ENCODE results near the gene SIRPD.

SIRPD gene

DNA sequence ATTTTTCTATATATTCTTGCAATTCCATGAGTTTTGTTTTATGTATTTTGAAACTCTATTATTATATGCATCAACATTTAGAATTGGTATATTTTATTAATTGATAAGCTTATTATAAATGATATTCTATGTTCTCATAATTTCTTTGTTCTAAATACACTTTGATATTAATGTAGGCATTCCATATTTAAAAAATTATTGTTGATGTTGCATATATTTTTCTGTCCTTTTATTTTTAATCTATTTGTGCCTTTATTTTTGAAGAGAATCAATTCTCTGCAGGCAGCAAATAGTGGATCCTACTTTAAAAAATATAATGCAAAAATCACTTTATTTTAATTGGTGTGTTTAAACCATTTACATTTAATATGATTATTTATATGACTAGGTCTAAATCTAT, 29.6 kb downstream of the SIRPD start:
- DNase-seq: no peak
- no peaks in the 10 kb centered on the region for H3K36me3 ChIP-seq
- no peak overlapping the region for H3K27ac ChIP-seq
- TF ChIP-seq, protein P1, sequence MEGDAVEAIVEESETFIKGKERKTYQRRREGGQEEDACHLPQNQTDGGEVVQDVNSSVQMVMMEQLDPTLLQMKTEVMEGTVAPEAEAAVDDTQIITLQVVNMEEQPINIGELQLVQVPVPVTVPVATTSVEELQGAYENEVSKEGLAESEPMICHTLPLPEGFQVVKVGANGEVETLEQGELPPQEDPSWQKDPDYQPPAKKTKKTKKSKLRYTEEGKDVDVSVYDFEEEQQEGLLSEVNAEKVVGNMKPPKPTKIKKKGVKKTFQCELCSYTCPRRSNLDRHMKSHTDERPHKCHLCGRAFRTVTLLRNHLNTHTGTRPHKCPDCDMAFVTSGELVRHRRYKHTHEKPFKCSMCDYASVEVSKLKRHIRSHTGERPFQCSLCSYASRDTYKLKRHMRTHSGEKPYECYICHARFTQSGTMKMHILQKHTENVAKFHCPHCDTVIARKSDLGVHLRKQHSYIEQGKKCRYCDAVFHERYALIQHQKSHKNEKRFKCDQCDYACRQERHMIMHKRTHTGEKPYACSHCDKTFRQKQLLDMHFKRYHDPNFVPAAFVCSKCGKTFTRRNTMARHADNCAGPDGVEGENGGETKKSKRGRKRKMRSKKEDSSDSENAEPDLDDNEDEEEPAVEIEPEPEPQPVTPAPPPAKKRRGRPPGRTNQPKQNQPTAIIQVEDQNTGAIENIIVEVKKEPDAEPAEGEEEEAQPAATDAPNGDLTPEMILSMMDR (IDR thresholded peaks at IDR 0.05; ENCODE audit: low read depth, low read length): no peak
- peaks cover 14% of the 10 kb centered on the region for H3K27me3 ChIP-seq (ENCODE audit: insufficient read depth, low read depth, severe bottlenecking)
- peaks cover 2% of the 10 kb centered on the region for H3K9me3 ChIP-seq (ENCODE audit: severe bottlenecking)
- H3K4me3 ChIP-seq (ENCODE audit: low read depth, low read length): no peak overlapping the region

DNA sequence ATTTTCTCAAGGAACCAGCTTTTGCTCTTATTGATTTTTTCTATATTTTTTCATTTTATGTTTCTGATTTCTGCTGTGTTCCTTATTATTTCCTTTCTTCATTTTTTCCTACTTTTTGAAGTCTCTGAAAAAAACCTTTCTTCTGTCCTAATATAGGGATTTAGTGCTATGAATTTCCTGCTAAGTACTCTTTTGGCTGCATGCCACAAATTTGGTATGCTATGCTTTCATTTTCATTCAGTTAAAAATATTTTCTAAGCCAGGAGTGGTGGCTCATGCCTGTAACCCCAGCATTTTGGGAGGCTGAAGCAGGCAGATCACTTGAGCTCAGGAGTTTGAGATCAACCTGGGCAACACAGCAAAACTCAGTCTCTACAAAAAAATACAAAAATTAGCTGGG, 30.6 kb downstream of the SIRPD start:
- peaks cover 2% of the 10 kb centered on the region for H3K9me3 ChIP-seq (ENCODE audit: severe bottlenecking)
- no peaks in the 10 kb centered on the region for H3K36me3 ChIP-seq
- no peak overlapping the region for H3K4me3 ChIP-seq (ENCODE audit: low read depth, low read length)
- DNase-seq: no peak
- H3K27me3 ChIP-seq (ENCODE audit: insufficient read depth, low read depth, severe bottlenecking): peaks cover 22% of the 10 kb centered on the region
- H3K27ac ChIP-seq: no peak overlapping the region
- TF ChIP-seq, protein P1 (IDR thresholded peaks at IDR 0.05; ENCODE audit: low read depth, low read length): no peak

DNA sequence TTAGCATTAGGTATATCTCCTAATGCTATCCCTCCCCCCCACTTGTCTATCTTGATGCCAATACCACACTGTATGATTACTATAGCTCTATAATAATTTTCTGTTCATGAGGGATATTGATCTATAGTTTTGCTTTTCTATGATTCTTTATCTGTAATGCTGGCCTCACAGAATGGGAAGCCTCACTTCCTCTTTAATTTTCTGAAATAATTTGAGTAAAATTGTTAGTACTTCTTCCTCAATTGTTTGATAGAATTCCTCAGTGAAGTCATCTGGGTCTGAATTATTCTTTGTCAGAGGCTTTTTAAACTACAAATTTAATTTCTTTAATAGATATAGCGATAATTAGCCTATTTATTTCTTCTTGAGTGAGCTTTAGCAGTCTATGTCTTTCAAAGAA, 31.2 kb downstream of the SIRPD start:
- Histone ChIP-seq H3K27me3 (ENCODE audit: insufficient read depth, low read depth, severe bottlenecking) (peaks cover 25% of the 10 kb centered on the region), H3K27ac (no peak overlapping the region), H3K36me3 (no peaks in the 10 kb centered on the region), H3K4me3 (ENCODE audit: low read depth, low read length) (no peak overlapping the region), H3K9me3 (ENCODE audit: severe bottlenecking) (peaks cover 2% of the 10 kb centered on the region)
- no peak for DNase-seq
- TF ChIP-seq, protein P1 (IDR thresholded peaks at IDR 0.05; ENCODE audit: low read depth, low read length): no peak

DNA sequence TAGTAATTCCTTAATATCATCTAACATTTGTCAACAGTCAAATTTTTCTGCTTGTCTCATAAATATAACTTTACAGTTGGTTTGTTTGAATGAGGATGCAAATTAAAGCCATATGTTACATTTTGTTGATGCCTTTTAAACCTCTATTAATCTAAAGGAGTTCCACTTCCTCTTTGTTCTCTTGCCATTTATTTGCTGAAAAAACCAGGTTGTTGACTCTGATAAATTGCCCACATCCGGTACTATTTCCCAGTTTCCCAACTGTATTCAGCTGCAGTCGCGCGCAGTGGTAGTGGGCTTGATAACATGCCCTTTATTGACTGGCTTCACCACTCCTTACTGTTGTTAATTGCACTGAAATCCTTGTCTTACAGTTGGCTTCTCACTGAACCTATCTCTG, 33.5 kb downstream of the SIRPD start:
- peaks cover 28% of the 10 kb centered on the region for H3K27me3 ChIP-seq (ENCODE audit: insufficient read depth, low read depth, severe bottlenecking)
- DNase-seq: no peak
- no peak overlapping the region for H3K4me3 ChIP-seq (ENCODE audit: low read depth, low read length)
- H3K27ac ChIP-seq: no peak overlapping the region
- peaks cover 2% of the 10 kb centered on the region for H3K9me3 ChIP-seq (ENCODE audit: severe bottlenecking)
- no peaks in the 10 kb centered on the region for H3K36me3 ChIP-seq
- TF ChIP-seq, protein P1 (IDR thresholded peaks at IDR 0.05; ENCODE audit: low read depth, low read length): no peak

GRCh38 chr20:1517010-1517409, 40.5 kb downstream of the SIRPD start:
- Histone ChIP-seq H3K4me3 (ENCODE audit: low read depth, low read length) (no peak overlapping the region), H3K27ac (no peak overlapping the region), H3K36me3 (no peaks in the 10 kb centered on the region), H3K9me3 (ENCODE audit: severe bottlenecking) (no peaks in the 10 kb centered on the region), H3K27me3 (ENCODE audit: insufficient read depth, low read depth, severe bottlenecking) (peaks cover 61% of the 10 kb centered on the region)
- DNase-seq: no peak
- TF ChIP-seq, protein P1 (IDR thresholded peaks at IDR 0.05; ENCODE audit: low read depth, low read length): no peak

DNA sequence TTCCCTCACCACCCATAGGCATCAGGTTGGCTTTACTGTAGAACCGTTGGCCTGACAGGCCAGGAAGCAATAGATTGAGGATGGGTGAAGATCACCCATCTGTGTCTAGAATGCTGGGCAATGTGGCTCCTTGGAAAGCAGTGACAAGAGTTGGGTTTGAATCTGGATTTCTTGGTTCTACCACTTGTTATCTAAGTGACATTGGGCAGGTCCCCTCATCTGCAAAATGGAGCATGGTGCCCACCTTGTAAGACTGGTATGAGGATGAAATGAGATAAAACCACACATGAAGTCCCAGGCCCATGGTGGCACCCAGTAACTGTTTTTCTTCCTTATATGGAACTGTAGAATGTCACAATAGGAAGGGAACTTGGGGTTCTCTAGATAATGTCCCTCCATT, 43.7 kb downstream of the SIRPD start:
- TF ChIP-seq, protein P1 (IDR thresholded peaks at IDR 0.05; ENCODE audit: low read depth, low read length): no peak
- no peak overlapping the region for H3K27ac ChIP-seq
- no peaks in the 10 kb centered on the region for H3K36me3 ChIP-seq
- no peak overlapping the region for H3K4me3 ChIP-seq (ENCODE audit: low read depth, low read length)
- H3K27me3 ChIP-seq (ENCODE audit: insufficient read depth, low read depth, severe bottlenecking): peaks cover 55% of the 10 kb centered on the region
- H3K9me3 ChIP-seq (ENCODE audit: severe bottlenecking): no peaks in the 10 kb centered on the region
- DNase-seq: no peak

Measured in WERI-Rb-1 (cell line).